Measurements from ENCODE around the gene SF3B2.
"Not testable (repeated sequence)": the region's sequence is repeated elsewhere in the genome, so short reads cannot be mapped to it uniquely, and the experiment has no call there.

SF3B2 gene

DNA sequence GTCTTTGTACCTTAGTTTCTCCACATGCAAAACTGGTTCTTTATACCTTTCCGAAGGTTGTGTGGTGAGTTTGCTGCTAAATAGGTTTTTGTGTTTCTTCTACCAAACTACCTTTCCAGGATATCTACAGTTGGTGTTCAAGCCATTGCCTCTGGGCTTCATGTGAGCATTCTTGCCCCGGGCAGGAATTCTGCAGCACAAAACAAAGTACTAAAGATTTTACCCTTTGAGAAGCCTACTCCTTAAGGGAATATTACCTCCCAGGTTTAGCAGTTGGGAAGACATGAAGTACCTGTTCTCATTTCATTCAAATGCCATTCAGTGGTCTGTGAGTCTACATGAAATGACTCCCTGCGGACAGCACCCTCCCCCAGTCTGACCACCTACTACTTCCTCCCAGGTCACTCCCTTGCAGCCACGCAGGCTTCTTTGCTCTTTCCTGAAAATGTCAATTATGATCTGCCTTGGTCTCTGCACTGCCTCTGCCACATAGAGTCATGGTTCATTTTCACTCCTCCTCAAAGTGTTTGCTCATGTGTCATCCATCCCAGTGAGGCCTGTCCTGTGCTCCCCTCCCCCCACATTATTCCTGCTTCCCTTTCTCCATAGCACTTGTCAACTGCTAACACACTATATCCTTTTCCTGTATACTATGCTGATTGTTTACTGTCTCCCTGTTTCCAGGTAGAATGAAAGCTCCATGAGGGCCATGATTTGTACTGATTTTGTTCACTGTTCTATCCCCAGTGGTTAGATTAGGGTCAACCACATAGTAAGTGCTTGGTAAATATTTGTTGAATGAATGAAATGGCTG lies 54.8 kb downstream of the SF3B2 start:
- no peak for DNase-seq (ENCODE audit: low spot score)

DNA sequence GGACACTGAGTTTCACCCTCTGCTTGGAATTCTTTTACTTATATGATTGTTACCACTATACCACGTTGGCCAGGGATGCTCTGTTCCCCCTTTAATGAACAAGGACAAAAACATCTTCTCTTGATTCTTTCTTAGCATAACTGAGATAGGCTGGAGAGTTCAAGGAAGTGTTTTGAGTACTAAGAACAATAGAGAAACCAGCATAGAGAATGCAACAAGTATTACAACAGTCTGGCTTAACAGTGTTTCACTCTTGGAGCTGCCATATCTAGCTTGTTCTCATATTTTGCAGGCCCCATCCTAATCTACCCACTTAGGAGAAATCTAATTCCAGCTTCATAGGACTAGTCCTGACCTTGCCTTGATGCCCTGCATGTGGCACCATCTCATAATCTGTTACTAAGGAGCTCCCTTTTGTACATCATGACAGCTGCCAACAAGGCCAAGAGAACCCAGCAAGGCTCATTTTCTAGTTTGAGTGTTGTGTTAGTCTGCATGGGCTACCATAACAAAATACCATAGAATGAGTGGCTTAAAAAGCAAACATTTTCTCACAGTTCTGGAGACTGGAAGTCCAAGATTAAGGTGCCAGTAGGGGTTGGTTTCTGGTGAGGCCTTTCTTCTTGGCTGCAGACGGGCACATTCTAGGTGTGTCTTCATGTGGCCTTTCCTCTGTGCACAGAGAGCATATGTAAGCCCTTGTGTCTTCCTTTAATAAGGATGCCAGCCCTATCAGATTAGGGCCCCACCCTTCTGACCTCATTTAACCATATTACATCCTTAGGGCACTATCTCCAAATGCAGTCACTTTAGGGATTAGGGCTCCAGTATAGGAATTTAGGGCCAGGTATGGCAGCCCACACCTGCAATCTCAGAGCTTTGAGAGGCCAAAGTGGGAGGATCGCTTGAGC lies 55.7 kb downstream of the SF3B2 start:
- DNase-seq (ENCODE audit: low spot score) = no peak

DNA sequence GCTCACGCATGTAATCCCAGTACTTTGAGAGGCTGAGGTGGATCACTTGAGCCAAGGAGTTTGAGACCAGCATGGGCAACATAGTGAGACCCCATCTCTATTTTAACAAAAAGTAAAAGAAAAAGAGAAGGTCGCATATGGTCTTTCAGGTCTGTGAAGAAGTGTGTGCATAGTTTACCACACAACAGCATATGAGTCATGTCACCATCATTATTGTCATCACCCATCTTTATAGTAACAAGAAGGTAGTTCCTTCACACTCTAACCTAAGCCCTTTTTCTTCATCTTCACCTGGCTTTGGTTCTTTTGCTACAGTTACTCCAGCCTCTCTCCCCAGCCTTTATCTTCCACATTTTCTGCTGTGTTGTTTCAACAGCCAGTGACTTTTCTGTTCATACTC lies 57.1 kb downstream of the SF3B2 start:
- DNase-seq (ENCODE audit: low spot score) = no peak

- DNase-seq (ENCODE audit: low spot score) = no peak
Measured at GRCh38 chr11:66111158-66111557, 59.0 kb downstream of the SF3B2 start.

DNA sequence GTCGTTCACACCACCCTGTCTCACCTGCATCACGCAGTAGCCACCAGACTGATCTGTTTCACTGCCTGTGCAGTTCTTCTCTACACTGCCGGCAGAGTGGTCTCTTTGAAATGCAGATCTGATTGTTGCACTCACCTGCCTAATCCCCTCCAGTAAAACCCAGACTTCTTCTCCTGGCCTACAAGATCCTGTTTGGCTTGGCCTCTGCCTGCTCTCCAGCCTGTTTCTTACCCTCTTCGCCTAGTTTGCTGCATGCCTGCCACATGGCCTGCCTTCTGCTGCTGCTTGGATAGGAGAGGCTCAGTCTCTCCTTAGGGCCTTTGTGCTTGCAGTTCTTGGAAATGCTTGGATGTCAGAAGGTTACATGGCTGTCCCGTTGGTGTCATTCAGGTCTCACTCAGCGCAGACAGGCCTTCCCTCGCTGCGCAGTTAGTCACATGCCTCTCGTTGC lies 59.9 kb downstream of the SF3B2 start:
- DNase-seq (ENCODE audit: low spot score) = no peak

- DNase-seq (ENCODE audit: low spot score) = no peak
Measured at GRCh38 chr11:66112601-66113499, 60.7 kb downstream of the SF3B2 start.

DNA sequence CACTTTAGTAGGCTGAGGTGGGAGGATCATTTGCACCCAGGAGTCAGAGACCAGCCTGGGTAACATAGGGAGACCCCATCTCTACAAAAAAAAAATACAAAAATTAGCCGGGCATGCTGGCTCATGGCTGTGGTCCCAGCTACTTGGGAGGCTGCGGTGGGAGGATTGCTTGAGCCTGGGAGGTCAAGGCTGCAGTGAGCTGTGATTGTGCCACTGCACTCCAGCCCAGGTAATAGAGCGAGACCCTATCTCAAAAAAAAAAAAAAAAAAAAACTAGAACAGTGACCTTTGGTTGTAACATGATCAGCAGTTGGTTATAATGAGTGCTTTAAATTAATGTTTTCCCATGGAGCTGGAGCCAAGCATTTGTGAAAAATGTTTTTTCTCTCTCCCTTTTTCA lies 62.8 kb downstream of the SF3B2 start:
- DNase-seq (ENCODE audit: low spot score) = not testable (repeated sequence)

DNA sequence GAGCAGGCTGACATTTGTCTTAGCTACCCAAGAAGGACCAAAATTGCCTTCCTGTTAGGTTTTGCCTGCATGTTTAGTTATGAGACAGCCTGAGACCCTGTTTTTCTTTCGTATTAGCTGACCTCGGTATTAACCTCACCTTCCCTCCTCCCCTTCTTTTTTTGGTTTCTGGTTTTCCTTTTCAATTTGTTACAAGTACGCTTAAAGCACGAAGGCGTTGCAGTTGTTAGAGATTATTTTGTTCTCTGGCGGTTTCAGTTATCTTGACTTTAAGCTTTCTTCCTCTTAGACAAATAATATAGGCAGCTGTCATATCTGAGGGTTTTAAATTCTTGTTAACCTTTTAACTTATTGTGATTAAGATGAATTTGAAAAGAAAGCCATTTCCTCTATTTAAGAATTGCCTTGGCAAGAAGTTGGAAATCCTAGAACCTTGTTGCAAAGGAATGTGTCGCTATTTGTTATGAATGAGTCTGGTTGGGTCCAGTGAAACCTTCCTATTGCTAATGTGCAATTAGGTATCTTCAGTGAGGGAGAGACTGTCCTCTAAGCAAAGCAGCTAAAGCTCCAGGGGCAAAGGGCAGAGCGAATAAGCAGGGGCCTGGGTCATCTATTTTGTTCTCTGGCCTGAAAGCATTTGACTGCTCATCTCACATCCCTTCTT lies 63.6 kb downstream of the SF3B2 start:
- no peak for DNase-seq (ENCODE audit: low spot score)

GRCh38 chr11:66116576-66117361 lies 64.6 kb downstream of the SF3B2 start:
- DNase-seq (ENCODE audit: low spot score) = no peak

DNA sequence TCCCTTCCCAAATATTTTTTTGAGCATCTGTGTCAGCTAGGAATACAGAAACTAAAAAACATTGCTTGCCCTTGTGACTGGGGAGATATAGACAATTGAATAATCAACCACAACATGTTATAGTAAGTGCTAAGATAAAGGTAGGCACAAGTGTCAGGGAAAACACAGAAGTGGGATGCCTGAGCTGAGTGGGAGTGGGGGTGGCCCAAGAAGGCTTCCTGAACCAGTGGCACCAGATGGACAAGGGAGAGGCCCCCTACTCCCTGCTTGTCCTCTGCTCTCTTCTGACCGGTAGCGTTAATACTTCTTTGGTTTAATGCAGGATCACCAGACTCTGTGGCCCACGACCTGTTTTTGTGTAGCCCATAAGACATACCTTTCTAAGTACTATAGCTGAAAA lies 66.7 kb downstream of the SF3B2 start:
- DNase-seq (ENCODE audit: low spot score) = no peak
